ENCODE data around the gene SERTAD1.

The SERTAD1 gene

DNA sequence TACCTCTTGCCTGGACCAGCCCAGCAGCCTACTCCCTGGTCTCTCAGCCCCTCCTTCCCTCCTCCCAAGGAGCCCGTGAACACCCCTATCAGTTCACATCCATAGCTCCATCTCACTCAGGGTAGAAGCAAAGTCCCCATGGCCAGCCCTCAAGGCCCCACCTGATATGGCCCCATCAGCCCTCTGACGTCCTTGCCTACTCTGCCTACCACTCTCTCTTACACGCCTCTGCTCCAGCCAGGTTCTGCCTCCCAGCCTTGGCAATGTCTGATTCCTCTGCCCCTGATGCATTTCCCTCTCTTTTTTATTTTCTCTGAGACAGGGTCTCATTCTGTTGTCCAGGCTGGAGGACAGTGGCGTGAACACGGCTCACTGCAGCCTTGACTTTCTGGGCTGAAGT, 26.2 kb upstream of the SERTAD1 start:
- DNase-seq (ENCODE audit: low spot score): no peak
- peak overlapping the region; percentile 90 for H3K27ac ChIP-seq
- TF ChIP-seq CTCF (conservative IDR thresholded peaks at IDR 0.05; ENCODE audit: low read depth): no peak
- CTCF ChIA-PET: interaction anchor here (0.7 kb wide), 1 partner anchor 723 kb away, joined by 3 read pairs; no protein-coding TSS in a partner anchor
- POLR2A ChIA-PET (ENCODE audit: low non-redundant PET): no interaction called here

- ChIA-PET POLR2A (ENCODE audit: low non-redundant PET) (no interaction called here), CTCF (interaction anchor here (0.6 kb wide), 1 partner anchor 13 kb away, joined by 3 read pairs; no protein-coding TSS in a partner anchor)
- no peak overlapping the region for H3K27ac ChIP-seq
- DNase-seq (ENCODE audit: low spot score): no peak
- no peak for TF ChIP-seq CTCF (conservative IDR thresholded peaks at IDR 0.05; ENCODE audit: low read depth)
These were observed 24.9 kb upstream of the SERTAD1 start for GRCh38 chr19:40450664-40451063.

DNA sequence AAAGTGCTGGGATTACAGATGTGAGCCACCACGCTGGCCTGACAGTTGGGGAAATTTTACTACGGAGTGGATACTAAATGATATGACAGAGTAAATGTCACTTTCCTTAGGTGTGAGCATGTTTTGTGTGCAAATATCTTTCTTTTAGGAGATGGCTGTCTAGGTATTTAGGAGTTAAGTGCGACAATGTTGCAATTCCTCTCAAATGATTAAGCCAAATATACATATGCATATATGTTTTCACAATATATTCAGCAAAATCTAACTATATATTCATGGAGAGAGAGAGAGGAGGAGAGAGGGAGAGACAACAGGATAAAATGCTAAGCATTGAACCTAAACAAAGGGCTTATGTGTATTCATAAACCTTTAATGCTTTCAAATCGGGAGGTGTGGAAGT, 23.7 kb upstream of the SERTAD1 start:
- TF ChIP-seq CTCF (conservative IDR thresholded peaks at IDR 0.05; ENCODE audit: low read depth): no peak
- ChIA-PET POLR2A (ENCODE audit: low non-redundant PET) (no interaction called here), CTCF (interaction anchor here (1.3 kb wide), 1 partner anchor 14 kb away, joined by 7 read pairs; no protein-coding TSS in a partner anchor)
- H3K27ac ChIP-seq: no peak overlapping the region; the same call in 1 of the 2 replicates
- DNase-seq (ENCODE audit: low spot score): no peak

- POLR2A ChIA-PET (ENCODE audit: low non-redundant PET): no interaction called here
These were observed 20.5 kb upstream of the SERTAD1 start for GRCh38 chr19:40446263-40446784.

GRCh38 chr19:40445780-40446262, 20.0 kb upstream of the SERTAD1 start:
- CTCF ChIA-PET: interaction anchor here (0.5 to 2.0 kb wide), 3 partner anchors 25 to 175 kb away, joined by 3 to 13 read pairs (median 3); no protein-coding TSS in a partner anchor
- POLR2A ChIA-PET (ENCODE audit: low non-redundant PET): no interaction called here
- H3K27ac ChIP-seq: peak overlapping the region; percentile 96
- TF ChIP-seq CTCF (conservative IDR thresholded peaks at IDR 0.05; ENCODE audit: low read depth): no peak
- DNase-seq (ENCODE audit: low spot score): peak; percentile 54

More at GRCh38 chr19:40446263-40446784, 20.5 kb upstream of the SERTAD1 start:
- no peak for TF ChIP-seq CTCF (conservative IDR thresholded peaks at IDR 0.05; ENCODE audit: low read depth)
- DNase-seq (ENCODE audit: low spot score): no peak
- H3K27ac ChIP-seq: peak overlapping the region; percentile 96
- CTCF ChIA-PET: interaction anchor here (0.6 kb wide), 1 partner anchor 174 kb away, joined by 3 read pairs; no protein-coding TSS in a partner anchor

GRCh38 chr19:40444825-40445312, 19.1 kb upstream of the SERTAD1 start:
- H3K27ac ChIP-seq: peak overlapping the region; percentile 96
- ChIA-PET CTCF (interaction anchor here (0.5 to 2.0 kb wide), 4 partner anchors 24 to 243 kb away, joined by 3 to 13 read pairs (median 4); no protein-coding TSS in a partner anchor), POLR2A (ENCODE audit: low non-redundant PET) (no interaction called here)
- no peak for DNase-seq (ENCODE audit: low spot score)
- TF ChIP-seq CTCF (conservative IDR thresholded peaks at IDR 0.05; ENCODE audit: low read depth): peak; percentile 26
